Endothelial cell (in vitro differentiated cells): ENCODE measurements around the gene SYT7. TPM values are rescaled to one million over a fixed set of nuclear protein-coding genes. Genes with fewer than 3 reads are reported as not detected.

Experiments used
- DNase-seq: peaks from one replicate; pipeline ENCODE4 v3.0.0; 2021; ENCODE audit warnings: low spot score
- H3K27ac Mint-ChIP-seq: one replicate; pipeline ENCODE4 v1.8.0; 2021; ENCODE audit warnings: mixed read lengths, inconsistent platforms; ENCODE audit not compliant: unreplicated experiment
- H3K27me3 Mint-ChIP-seq: one replicate; pipeline ENCODE4 v1.8.0; 2021; ENCODE audit warnings: mild to moderate bottlenecking, moderate library complexity, mixed read lengths, inconsistent platforms; ENCODE audit not compliant: unreplicated experiment
- H3K36me3 Mint-ChIP-seq: one replicate; pipeline ENCODE4 v1.8.0; 2021; ENCODE audit warnings: mild to moderate bottlenecking, low read depth, mixed read lengths, inconsistent platforms; ENCODE audit not compliant: unreplicated experiment
- H3K4me1 Mint-ChIP-seq: one replicate; pipeline ENCODE4 v1.8.0; 2021; ENCODE audit warnings: mild to moderate bottlenecking, mixed read lengths, inconsistent platforms; ENCODE audit not compliant: unreplicated experiment
- H3K4me3 Mint-ChIP-seq: one replicate; pipeline ENCODE4 v1.8.0; 2021; ENCODE audit warnings: mild to moderate bottlenecking, mixed read lengths, inconsistent platforms; ENCODE audit not compliant: unreplicated experiment
- H3K9me3 Mint-ChIP-seq: one replicate; pipeline ENCODE4 v1.8.0; 2021; ENCODE audit warnings: mixed read lengths, inconsistent platforms; ENCODE audit not compliant: unreplicated experiment
- total RNA-seq: library from RNA; stranded (reverse); fragmentation: NEBNext Ultra II Directional; extraction: Animal tissue kit (Norgen Biotek cat#: 25700); gene quantifications from one replicate; pipeline ENCODE4 v1.2.1, GENCODE V29; 2021; ENCODE audit not compliant: unreplicated experiment
- TF ChIP-seq, protein P1 (sequence below): fragments of 200-600 bp; sonication (generic); IDR thresholded peaks from one replicate; pipeline ENCODE4 v1.5.0; 2021; ENCODE audit warnings: antibody characterized with exemption; ENCODE audit not compliant: unreplicated experiment

Gene SYT7
- total RNA-seq, 1 donor from 2014 or later, result 9.7 TPM

DNA sequence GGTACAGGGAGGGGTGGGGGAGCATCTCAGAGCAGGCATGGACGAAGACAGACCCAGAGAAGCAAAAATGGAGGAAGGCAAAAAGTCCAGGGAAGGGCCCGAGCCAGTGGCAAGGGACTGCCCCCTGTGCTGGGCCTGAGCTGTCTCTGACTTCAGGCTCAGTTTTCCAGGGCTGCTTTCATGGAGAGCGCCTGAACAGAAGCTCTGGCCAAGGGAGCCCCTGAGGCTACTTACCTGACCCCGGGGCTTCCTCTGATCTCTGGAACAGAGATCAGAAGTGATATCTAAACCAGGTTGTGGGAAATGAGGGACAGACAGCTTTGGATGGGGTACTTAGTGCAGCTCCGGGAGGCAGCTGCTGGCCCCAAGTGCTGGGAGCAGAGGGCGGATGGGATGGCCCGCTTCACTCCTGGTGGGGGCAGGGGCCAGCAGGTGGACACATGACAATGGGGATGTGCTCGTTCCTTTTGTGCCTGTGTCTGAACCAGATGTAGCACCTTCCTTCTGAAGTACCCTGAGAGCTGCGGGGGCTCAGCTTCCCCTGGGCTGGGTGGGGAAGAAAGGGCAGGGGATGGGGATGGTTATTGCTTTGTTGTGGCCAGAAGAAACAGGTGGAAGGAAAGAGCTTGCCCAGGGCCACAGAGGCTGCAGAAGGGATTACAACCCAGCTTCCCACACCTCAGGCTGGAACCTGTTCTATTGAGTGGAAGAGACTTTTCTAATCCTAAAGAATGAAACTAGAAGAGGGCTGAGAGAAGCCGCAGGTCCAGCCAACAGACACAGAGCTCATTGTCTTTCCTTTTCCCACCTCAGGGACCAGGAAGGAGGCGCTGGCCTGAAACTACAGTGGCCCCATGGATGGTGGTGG is 66.6 kb downstream of the SYT7 start:
- Mint-ChIP-seq H3K4me3 (no peak overlapping the region), H3K27ac (no peak overlapping the region), H3K4me1 (peaks cover 3% of the 10 kb centered on the region), H3K36me3 (no peaks in the 10 kb centered on the region), H3K27me3 (peaks cover 9% of the 10 kb centered on the region), H3K9me3 (no peaks in the 10 kb centered on the region)
- DNase-seq, result no peak
- TF ChIP-seq, protein P1, sequence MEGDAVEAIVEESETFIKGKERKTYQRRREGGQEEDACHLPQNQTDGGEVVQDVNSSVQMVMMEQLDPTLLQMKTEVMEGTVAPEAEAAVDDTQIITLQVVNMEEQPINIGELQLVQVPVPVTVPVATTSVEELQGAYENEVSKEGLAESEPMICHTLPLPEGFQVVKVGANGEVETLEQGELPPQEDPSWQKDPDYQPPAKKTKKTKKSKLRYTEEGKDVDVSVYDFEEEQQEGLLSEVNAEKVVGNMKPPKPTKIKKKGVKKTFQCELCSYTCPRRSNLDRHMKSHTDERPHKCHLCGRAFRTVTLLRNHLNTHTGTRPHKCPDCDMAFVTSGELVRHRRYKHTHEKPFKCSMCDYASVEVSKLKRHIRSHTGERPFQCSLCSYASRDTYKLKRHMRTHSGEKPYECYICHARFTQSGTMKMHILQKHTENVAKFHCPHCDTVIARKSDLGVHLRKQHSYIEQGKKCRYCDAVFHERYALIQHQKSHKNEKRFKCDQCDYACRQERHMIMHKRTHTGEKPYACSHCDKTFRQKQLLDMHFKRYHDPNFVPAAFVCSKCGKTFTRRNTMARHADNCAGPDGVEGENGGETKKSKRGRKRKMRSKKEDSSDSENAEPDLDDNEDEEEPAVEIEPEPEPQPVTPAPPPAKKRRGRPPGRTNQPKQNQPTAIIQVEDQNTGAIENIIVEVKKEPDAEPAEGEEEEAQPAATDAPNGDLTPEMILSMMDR, result no peak

DNA sequence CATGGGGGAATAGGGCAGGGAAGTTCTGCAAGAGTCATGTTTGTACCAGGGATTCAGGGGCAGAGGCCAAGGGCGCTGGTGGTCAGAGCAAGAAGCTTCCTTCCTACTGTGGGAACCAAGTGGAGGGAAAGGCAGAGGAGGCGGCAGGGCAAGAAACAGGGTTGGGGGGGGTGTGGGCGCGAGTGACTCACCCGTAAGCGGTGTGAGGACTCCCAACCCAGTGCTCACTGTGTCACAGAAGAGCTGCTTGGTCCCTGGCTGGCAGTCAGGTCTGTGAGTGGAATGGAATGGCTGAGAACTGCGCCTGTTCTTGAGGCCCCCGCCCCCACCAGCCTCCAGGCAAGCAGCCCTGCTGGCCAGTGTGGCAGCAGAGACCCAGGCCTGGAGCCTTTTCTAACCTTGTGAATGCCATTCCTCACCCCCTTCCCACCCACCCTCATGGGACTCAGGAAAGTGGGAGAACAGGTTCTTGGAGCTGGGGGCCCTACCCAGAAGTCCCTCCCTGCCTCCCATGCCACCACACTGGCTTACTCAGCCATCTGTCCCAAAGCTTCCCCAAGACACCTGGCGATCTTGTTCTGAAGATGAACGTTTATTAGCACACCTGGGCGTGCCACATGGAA is 67.6 kb downstream of the SYT7 start:
- Mint-ChIP-seq H3K9me3 (no peaks in the 10 kb centered on the region), H3K27ac (no peak overlapping the region), H3K27me3 (peaks cover 10% of the 10 kb centered on the region), H3K4me1 (peaks cover 3% of the 10 kb centered on the region), H3K4me3 (no peak overlapping the region), H3K36me3 (no peaks in the 10 kb centered on the region)
- DNase-seq, result no peak
- TF ChIP-seq, protein P1, result no peak

DNA sequence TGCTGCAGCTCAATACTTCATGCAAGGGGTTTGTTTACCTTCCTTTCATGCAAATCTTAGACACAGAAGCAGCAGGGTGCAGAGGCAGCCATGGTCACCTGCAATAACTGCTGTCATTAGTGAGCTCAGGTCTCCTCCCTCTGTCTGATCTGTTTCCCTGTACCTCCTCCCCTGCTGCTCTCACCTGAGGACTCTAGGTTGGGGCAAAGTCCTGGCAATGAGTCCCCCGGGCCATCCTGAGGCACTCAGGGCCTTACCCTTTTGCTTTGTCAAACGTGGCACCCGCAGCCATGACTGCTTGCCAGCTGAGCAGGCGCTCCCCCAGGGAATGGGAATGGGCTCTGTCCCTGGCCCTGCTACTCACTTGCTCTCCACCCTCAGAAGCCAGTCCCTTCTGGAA is 68.4 kb downstream of the SYT7 start:
- H3K4me1 Mint-ChIP-seq, result peaks cover 7% of the 10 kb centered on the region
- H3K9me3 Mint-ChIP-seq, result no peaks in the 10 kb centered on the region
- no peaks in the 10 kb centered on the region for H3K36me3 Mint-ChIP-seq
- no peak overlapping the region for H3K27ac Mint-ChIP-seq
- H3K4me3 Mint-ChIP-seq, result no peak overlapping the region
- H3K27me3 Mint-ChIP-seq, result peaks cover 16% of the 10 kb centered on the region
- no peak for DNase-seq
- TF ChIP-seq, protein P1, result no peak

DNA sequence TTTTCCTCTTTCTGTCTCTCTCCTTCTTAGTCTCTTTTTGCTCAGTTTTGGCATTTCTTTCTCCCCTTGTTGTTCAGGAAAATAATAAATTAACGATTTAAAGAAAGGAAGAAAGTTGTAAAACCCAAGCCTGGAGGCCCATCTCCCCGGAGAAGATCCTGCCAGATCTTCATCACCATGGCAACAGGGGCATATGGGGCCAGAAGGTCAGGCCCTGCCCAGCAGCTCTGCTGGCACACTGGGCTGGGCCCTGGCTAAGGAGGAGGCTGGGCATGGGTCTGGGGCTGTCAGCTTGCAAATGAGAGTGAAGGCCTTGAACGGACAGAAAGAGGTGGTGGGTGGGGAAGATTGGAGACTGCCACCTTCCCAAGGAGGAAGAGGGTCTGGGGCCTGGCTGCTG is 69.5 kb downstream of the SYT7 start:
- Mint-ChIP-seq H3K9me3 (no peaks in the 10 kb centered on the region), H3K27ac (no peak overlapping the region), H3K36me3 (peaks cover 3% of the 10 kb centered on the region), H3K27me3 (peaks cover 20% of the 10 kb centered on the region), H3K4me1 (peaks cover 8% of the 10 kb centered on the region), H3K4me3 (no peak overlapping the region)
- TF ChIP-seq, protein P1, result no peak
- DNase-seq, result no peak

DNA sequence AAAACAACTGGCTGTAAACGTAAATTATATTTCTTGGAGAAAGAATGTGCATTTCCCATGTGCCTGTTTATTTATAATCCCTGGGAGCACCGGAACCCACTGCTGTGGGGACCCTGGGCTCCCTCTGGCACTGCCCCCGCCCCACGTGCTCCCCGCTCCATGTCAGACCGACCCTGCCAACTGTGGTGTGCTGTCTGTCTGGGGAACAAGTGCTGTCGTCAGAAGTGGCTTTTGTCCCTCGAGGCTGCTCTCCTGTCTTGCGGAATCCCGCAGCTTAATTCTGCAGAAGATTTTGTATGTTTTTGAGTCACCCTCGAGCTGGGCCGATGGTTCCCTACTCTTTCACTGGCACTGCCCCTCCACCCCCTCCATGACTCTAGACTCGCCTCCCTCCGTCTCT is 69.9 kb downstream of the SYT7 start:
- H3K9me3 Mint-ChIP-seq, result no peaks in the 10 kb centered on the region
- H3K4me3 Mint-ChIP-seq, result no peak overlapping the region
- TF ChIP-seq, protein P1, result no peak
- H3K27me3 Mint-ChIP-seq, result peaks cover 21% of the 10 kb centered on the region
- H3K36me3 Mint-ChIP-seq, result peaks cover 4% of the 10 kb centered on the region
- H3K4me1 Mint-ChIP-seq, result peaks cover 12% of the 10 kb centered on the region
- H3K27ac Mint-ChIP-seq, result no peak overlapping the region
- no peak for DNase-seq
